ENCODE measurements around the gene SLC17A5. TPM values are rescaled to one million over a fixed set of nuclear protein-coding genes. Genes with fewer than 3 reads are reported as not detected.
A peak's percentile ranks its signal among the peaks of the same experiment; 100 is the strongest.

Gene SLC17A5
- total RNA-seq = 26.5 TPM
- long read RNA-seq, transcript SLC17A5-201 (11 exons, 3,455 nt) = major isoform, 55 of 67 reads
- long read RNA-seq, partial matches to known transcripts = 2 of 67 reads
- long read RNA-seq, other reads (novel, unspliced or antisense) = 10 of 67 reads

- peaks cover 9% of the 10 kb centered on the region for H3K4me1 ChIP-seq
- H3K9me3 ChIP-seq = no peaks in the 10 kb centered on the region
- H3K36me3 ChIP-seq = peaks cover 7% of the 10 kb centered on the region
- H3K4me3 ChIP-seq = peak within 1 kb of the TSS; percentile 97
- H3K27ac ChIP-seq = peak within 1 kb of the TSS; percentile 96
- H3K27me3 ChIP-seq = no peaks in the 10 kb centered on the region
- DNase-seq = peak; percentile 97
- intact Hi-C loops (cut with DNase I) = no loop called here
- peak; percentile 1 for TF ChIP-seq CTCF (IDR thresholded peaks at IDR 0.05)
- peak; percentile 98 for ATAC-seq
Observed at GRCh38 chr6:73653571-73654424, at the start of gene SLC17A5. Gene SLC17A5, minus strand, starts transcription at chr6:73653992. Its CDS starts 106 bp downstream, at chr6:73653886.

- Histone ChIP-seq H3K4me3 (no peak overlapping the region), H3K27me3 (no peaks in the 10 kb centered on the region), H3K36me3 (no peaks in the 10 kb centered on the region), H3K9me3 (no peaks in the 10 kb centered on the region), H3K27ac (no peak overlapping the region), H3K4me1 (no peaks in the 10 kb centered on the region)
- intact Hi-C loops (cut with DNase I) = no loop called here
- ATAC-seq = no peak
- no peak for TF ChIP-seq CTCF (IDR thresholded peaks at IDR 0.05)
- no peak for DNase-seq
Observed at GRCh38 chr6:73703466-73703865, 49.7 kb upstream of the SLC17A5 start.

GRCh38 chr6:73702444-73702843 is 48.7 kb upstream of the SLC17A5 start:
- no peak overlapping the region for H3K27ac ChIP-seq
- H3K9me3 ChIP-seq = no peaks in the 10 kb centered on the region
- TF ChIP-seq CTCF (IDR thresholded peaks at IDR 0.05) = no peak
- no peaks in the 10 kb centered on the region for H3K27me3 ChIP-seq
- ATAC-seq = no peak
- DNase-seq = no peak
- H3K36me3 ChIP-seq = no peaks in the 10 kb centered on the region
- no peaks in the 10 kb centered on the region for H3K4me1 ChIP-seq
- intact Hi-C loops (cut with DNase I) = no loop called here
- no peak overlapping the region for H3K4me3 ChIP-seq

- intact Hi-C loops (cut with DNase I) = no loop called here
- H3K27me3 ChIP-seq = peaks cover 3% of the 10 kb centered on the region
- no peak for ATAC-seq
- peak overlapping the region; percentile 32 for H3K27ac ChIP-seq
- no peaks in the 10 kb centered on the region for H3K9me3 ChIP-seq
- peaks cover 4% of the 10 kb centered on the region for H3K4me1 ChIP-seq
- no peak for TF ChIP-seq CTCF (IDR thresholded peaks at IDR 0.05)
- DNase-seq = no peak
- no peaks in the 10 kb centered on the region for H3K36me3 ChIP-seq
- H3K4me3 ChIP-seq = no peak overlapping the region
Observed at GRCh38 chr6:73699676-73700459, 46.1 kb upstream of the SLC17A5 start.

- Histone ChIP-seq H3K9me3 (no peaks in the 10 kb centered on the region), H3K36me3 (no peaks in the 10 kb centered on the region), H3K4me3 (peak overlapping the region; percentile 60), H3K27me3 (peaks cover 3% of the 10 kb centered on the region), H3K27ac (peak overlapping the region; percentile 78), H3K4me1 (peaks cover 4% of the 10 kb centered on the region)
- TF ChIP-seq CTCF (IDR thresholded peaks at IDR 0.05) = no peak
- DNase-seq = no peak
- intact Hi-C loops (cut with DNase I) = no loop called here
- ATAC-seq = no peak
Observed at GRCh38 chr6:73696966-73697655, 43.3 kb upstream of the SLC17A5 start.
